ENCODE data around the gene FNDC3B. TPM values are rescaled to one million over a fixed set of nuclear protein-coding genes. Genes with fewer than 3 reads are reported as not detected.
A peak's percentile ranks its signal among the peaks of the same experiment; 100 is the strongest.

Gene FNDC3B
- total and polyA plus RNA-seq, 9 of the 15 experiments (the other 6 are each of a cell fraction or from before 2014, with no cell fraction given), result 7.0 to 35.8 (median 16.2) TPM

DNA sequence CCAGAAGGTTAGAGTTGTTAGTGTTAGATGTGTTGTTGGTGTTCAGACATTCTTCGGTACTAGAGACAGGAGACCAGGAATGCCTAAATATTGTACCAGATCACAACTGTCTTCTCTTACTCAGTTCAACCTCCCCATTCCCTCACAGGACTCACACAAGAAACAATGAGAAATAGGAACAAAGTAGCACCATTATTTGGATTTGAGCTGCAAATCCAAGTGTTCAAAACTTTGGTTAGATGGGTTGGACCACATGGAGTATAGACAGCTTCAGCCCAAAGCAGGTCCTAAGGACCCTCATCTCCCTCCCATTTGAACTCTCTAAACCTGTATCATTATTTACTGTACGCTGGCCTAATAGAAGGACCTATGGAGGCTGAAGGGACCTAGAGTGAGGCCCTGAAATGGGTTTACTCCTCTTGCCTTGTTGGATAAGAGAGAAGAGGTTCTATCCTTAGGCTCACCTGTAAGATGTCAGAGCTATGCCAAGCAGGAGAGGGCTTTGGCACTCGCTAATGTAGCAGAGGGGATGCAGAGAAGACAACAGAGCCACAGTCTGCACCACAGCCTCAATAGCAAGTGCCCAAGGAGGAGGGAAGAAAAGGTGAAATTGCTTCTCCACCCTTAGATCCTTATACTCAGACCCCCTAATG lies 70.9 kb downstream of the FNDC3B start:
- ATAC-seq (no peak), FAIRE-seq (no peak), DNase-seq (ENCODE audit: extremely low read depth in 1 of 4, low spot score in 3 of 4) (no peak)
- no peaks in the 10 kb centered on the region for H3K27me3 ChIP-seq (ENCODE audit: control insufficient read depth in 2 of 2, insufficient read depth in 2 of 2, low read length in 2 of 2)
- TF ChIP-seq PHF20 (IDR thresholded peaks at IDR 0.05; ENCODE audit: partially characterized antibody) (no peak), PML (IDR thresholded peaks at IDR 0.05; ENCODE audit: low read length) (peak; percentile 7; the same call in 1 of the 2 replicates)
- H3K4me1 ChIP-seq (replicated peaks in 1 of 2; ENCODE audit: control insufficient read depth in 2 of 2, insufficient read depth in 2 of 2, low read length in 2 of 2), result peaks cover 5 to 19% of the 10 kb centered on the region in 2 experiments
- no peak overlapping the region for H3K9ac ChIP-seq (ENCODE audit: insufficient read depth in 1 of 2, low read depth in 2 of 2, low read length in 2 of 2)
- no peaks in the 10 kb centered on the region for H3K9me3 ChIP-seq (replicated peaks; ENCODE audit: control insufficient read depth, insufficient read depth, low read depth, low read length)
- 91% methylated on average over 3 of the region's 3 CpGs for WGBS (ENCODE audit: insufficient coverage, low coverage, missing lambda C conversion rate)
- CTCF ChIA-PET (ENCODE audit: low intra/inter-chr PET ratio), result no interaction called here
- H3K79me2 ChIP-seq (ENCODE audit: control insufficient read depth, insufficient read depth, low read length), result peaks cover 74% of the 10 kb centered on the region
- no TSS peak for BruUV-seq (replicated peaks)
- no peak overlapping the region for H3K4me2 ChIP-seq (ENCODE audit: insufficient read depth, low read length)
- POLR2A ChIA-PET, result interaction anchor here (0.6 kb wide), 1 partner anchor 299 kb away, joined by 4 read pairs; no protein-coding TSS in a partner anchor
- H3K4me3 ChIP-seq, result no peak overlapping the region
- no peak overlapping the region for H2AFZ ChIP-seq (ENCODE audit: low read depth, low read length)
- H3K9me1 ChIP-seq (ENCODE audit: control insufficient read depth, insufficient read depth, low read length), result no peaks in the 10 kb centered on the region
- in situ Hi-C loops (cut with MboI), result no loop called here
- H4K20me1 ChIP-seq (replicated peaks; ENCODE audit: control insufficient read depth, insufficient read depth, low read length), result peaks cover 5% of the 10 kb centered on the region; the same call in 1 of the 2 replicates
- intact Hi-C loops (cut with micrococcal nuclease), result no loop called here
- H3K36me3 ChIP-seq (ENCODE audit: control insufficient read depth, insufficient read depth, low read length), result peaks cover 29% of the 10 kb centered on the region; the same call in 2 of the 3 replicates
- no peak overlapping the region for H3K27ac ChIP-seq (ENCODE audit: extremely low read depth, low read depth, low read length)

DNA sequence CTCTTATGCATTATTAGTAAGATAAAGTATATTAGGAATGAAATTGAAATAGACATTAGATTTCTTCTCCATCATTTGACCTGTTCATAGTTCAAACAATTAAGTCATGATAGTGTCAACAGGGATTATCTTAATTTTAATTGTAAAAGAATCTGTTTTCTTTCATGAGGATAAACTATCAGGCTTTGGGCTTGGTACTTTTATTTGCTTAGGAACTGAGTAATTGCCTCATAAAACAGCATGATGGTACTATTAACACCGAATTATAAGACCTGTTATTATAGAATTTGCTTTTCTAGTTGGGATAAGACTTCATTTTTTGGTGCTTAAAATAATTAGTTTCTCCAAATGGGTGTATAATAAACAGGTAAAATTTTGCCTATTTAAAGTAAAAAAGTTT lies 71.8 kb downstream of the FNDC3B start:
- CTCF ChIA-PET (ENCODE audit: low intra/inter-chr PET ratio), result no interaction called here
- TF ChIP-seq, protein P1, sequence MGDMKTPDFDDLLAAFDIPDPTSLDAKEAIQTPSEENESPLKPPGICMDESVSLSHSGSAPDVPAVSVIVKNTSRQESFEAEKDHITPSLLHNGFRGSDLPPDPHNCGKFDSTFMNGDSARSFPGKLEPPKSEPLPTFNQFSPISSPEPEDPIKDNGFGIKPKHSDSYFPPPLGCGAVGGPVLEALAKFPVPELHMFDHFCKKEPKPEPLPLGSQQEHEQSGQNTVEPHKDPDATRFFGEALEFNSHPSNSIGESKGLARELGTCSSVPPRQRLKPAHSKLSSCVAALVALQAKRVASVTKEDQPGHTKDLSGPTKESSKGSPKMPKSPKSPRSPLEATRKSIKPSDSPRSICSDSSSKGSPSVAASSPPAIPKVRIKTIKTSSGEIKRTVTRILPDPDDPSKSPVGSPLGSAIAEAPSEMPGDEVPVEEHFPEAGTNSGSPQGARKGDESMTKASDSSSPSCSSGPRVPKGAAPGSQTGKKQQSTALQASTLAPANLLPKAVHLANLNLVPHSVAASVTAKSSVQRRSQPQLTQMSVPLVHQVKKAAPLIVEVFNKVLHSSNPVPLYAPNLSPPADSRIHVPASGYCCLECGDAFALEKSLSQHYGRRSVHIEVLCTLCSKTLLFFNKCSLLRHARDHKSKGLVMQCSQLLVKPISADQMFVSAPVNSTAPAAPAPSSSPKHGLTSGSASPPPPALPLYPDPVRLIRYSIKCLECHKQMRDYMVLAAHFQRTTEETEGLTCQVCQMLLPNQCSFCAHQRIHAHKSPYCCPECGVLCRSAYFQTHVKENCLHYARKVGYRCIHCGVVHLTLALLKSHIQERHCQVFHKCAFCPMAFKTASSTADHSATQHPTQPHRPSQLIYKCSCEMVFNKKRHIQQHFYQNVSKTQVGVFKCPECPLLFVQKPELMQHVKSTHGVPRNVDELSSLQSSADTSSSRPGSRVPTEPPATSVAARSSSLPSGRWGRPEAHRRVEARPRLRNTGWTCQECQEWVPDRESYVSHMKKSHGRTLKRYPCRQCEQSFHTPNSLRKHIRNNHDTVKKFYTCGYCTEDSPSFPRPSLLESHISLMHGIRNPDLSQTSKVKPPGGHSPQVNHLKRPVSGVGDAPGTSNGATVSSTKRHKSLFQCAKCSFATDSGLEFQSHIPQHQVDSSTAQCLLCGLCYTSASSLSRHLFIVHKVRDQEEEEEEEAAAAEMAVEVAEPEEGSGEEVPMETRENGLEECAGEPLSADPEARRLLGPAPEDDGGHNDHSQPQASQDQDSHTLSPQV (IDR thresholded peaks at IDR 0.05), result no peak
- TF ChIP-seq ELF1 (tag; IDR thresholded peaks at IDR 0.05), result no peak
- TF ChIP-seq PHTF2 (CRISPR knock-in tag; IDR thresholded peaks at IDR 0.05), result no peak
- TF ChIP-seq IFI16 (CRISPR knock-in tag; IDR thresholded peaks at IDR 0.05), result no peak
- TF ChIP-seq ARID1B (IDR thresholded peaks at IDR 0.05), result no peak
- no peak for TF ChIP-seq HMGN3 (IDR thresholded peaks at IDR 0.05; ENCODE audit: borderline replicate concordance, extremely low read depth, insufficient read length, low read depth, low read length)
- TF ChIP-seq ZNF707 (CRISPR knock-in tag; conservative IDR thresholded peaks at IDR 0.05), result no peak
- TF ChIP-seq, protein P2, sequence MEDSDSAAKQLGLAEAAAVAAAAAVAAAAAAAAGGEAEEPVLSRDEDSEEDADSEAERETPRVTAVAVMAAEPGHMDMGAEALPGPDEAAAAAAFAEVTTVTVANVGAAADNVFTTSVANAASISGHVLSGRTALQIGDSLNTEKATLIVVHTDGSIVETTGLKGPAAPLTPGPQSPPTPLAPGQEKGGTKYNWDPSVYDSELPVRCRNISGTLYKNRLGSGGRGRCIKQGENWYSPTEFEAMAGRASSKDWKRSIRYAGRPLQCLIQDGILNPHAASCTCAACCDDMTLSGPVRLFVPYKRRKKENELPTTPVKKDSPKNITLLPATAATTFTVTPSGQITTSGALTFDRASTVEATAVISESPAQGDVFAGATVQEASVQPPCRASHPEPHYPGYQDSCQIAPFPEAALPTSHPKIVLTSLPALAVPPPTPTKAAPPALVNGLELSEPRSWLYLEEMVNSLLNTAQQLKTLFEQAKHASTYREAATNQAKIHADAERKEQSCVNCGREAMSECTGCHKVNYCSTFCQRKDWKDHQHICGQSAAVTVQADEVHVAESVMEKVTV (CRISPR knock-in tag; IDR thresholded peaks at IDR 0.05), result no peak

More for the DNA sequence above, 71.8 kb downstream of the FNDC3B start:
- Histone ChIP-seq H3K36me3 (ENCODE audit: control insufficient read depth, insufficient read depth, low read length) (peaks cover 38% of the 10 kb centered on the region; the same call in 2 of the 3 replicates), H3K9ac (ENCODE audit: insufficient read depth in 1 of 2, low read depth in 2 of 2, low read length in 2 of 2) (no peak overlapping the region), H3K9me1 (ENCODE audit: control insufficient read depth, insufficient read depth, low read length) (no peaks in the 10 kb centered on the region), H3K4me1 (replicated peaks in 1 of 2; ENCODE audit: control insufficient read depth in 2 of 2, insufficient read depth in 2 of 2, low read length in 2 of 2) (peaks cover 5 to 16% of the 10 kb centered on the region in 2 experiments), H3K4me2 (ENCODE audit: insufficient read depth, low read length) (no peak overlapping the region), H2AFZ (ENCODE audit: low read depth, low read length) (no peak overlapping the region), H3K4me3 (no peak overlapping the region), H4K20me1 (replicated peaks; ENCODE audit: control insufficient read depth, insufficient read depth, low read length) (peaks cover 5% of the 10 kb centered on the region; the same call in 1 of the 2 replicates), H3K79me2 (ENCODE audit: control insufficient read depth, insufficient read depth, low read length) (peaks cover 65% of the 10 kb centered on the region), H3K27ac (ENCODE audit: extremely low read depth, low read depth, low read length) (no peak overlapping the region), H3K27me3 (ENCODE audit: control insufficient read depth in 2 of 2, insufficient read depth in 2 of 2, low read length in 2 of 2) (no peaks in the 10 kb centered on the region), H3K9me3 (replicated peaks; ENCODE audit: control insufficient read depth, insufficient read depth, low read depth, low read length) (no peaks in the 10 kb centered on the region)
- DNase-seq (ENCODE audit: extremely low read depth in 1 of 4, low spot score in 3 of 4) (no peak), ATAC-seq (no peak), FAIRE-seq (no peak)
- BruUV-seq (replicated peaks), result no TSS peak
- WGBS (ENCODE audit: insufficient coverage, low coverage, missing lambda C conversion rate), result 88% methylated on average over 1 of the region's 1 CpG
- POLR2A ChIA-PET, result no interaction called here
- in situ Hi-C loops (cut with MboI), result no loop called here
- intact Hi-C loops (cut with micrococcal nuclease), result no loop called here
